ENCODE measurements around the gene PRH1. TPM values are rescaled to one million over a fixed set of nuclear protein-coding genes. Genes with fewer than 3 reads are reported as not detected.

The PRH1 gene
- total RNA-seq, 1 donor from 2014 or later: 13.9 TPM

DNA sequence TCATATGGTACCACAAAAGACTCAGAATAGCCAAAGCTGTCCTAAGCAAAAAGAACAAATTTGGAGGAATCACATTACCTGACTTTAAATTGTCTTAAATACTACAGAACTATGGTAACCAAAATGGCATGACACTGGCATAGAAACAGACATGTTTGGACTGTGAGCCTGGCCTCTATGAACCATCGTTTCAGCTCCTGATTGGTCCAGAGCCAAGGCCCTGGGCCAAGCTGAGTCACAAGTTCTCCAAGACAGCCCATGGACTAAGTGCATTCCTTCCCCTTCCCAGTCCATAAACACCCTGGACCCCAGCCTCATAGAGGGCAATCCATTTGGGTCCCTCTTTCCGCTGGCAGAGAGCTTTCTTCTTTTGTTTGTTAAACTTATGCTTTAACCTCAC lies 22.7 kb downstream of the PRH1 start:
- Histone ChIP-seq H3K36me3 (no peaks in the 10 kb centered on the region), H3K9me3 (peaks cover 19% of the 10 kb centered on the region), H3K4me3 (no peak overlapping the region), H3K27ac (no peak overlapping the region), H3K4me1 (no peaks in the 10 kb centered on the region), H3K27me3 (ENCODE audit: low read depth) (no peaks in the 10 kb centered on the region)
- TF ChIP-seq, protein P1, sequence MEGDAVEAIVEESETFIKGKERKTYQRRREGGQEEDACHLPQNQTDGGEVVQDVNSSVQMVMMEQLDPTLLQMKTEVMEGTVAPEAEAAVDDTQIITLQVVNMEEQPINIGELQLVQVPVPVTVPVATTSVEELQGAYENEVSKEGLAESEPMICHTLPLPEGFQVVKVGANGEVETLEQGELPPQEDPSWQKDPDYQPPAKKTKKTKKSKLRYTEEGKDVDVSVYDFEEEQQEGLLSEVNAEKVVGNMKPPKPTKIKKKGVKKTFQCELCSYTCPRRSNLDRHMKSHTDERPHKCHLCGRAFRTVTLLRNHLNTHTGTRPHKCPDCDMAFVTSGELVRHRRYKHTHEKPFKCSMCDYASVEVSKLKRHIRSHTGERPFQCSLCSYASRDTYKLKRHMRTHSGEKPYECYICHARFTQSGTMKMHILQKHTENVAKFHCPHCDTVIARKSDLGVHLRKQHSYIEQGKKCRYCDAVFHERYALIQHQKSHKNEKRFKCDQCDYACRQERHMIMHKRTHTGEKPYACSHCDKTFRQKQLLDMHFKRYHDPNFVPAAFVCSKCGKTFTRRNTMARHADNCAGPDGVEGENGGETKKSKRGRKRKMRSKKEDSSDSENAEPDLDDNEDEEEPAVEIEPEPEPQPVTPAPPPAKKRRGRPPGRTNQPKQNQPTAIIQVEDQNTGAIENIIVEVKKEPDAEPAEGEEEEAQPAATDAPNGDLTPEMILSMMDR (IDR thresholded peaks at IDR 0.05): no peak
- ATAC-seq (no peak), DNase-seq (no peak)
- intact Hi-C loops (cut with DNase I): no loop called here

DNA sequence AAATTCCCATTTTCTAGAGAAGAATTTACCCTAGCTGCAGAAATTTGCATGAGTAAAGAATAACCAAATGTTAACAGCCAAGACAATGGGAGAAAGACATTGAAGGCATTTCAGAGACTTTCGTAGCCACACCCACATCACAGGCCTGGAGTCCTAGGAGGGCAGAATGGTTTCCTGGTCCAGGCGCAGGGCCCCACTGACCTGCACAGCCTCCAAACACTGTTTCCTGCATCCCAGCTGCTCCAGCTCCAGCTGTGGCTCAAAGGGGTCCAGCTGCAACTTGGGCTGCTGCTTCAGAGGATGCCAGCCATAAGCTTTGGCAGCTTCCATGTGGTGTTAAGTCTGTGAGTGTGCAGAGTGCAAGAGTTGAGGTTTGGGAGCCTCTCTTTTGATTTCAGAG lies 28.2 kb downstream of the PRH1 start:
- no peak for ATAC-seq
- DNase-seq: no peak
- no peak overlapping the region for H3K4me3 ChIP-seq
- H3K27me3 ChIP-seq (ENCODE audit: low read depth): no peaks in the 10 kb centered on the region
- no peak overlapping the region for H3K27ac ChIP-seq
- TF ChIP-seq, protein P1 (IDR thresholded peaks at IDR 0.05): no peak
- no peaks in the 10 kb centered on the region for H3K36me3 ChIP-seq
- no peaks in the 10 kb centered on the region for H3K4me1 ChIP-seq
- H3K9me3 ChIP-seq: peaks cover 11% of the 10 kb centered on the region
- intact Hi-C loops (cut with DNase I): no loop called here

DNA sequence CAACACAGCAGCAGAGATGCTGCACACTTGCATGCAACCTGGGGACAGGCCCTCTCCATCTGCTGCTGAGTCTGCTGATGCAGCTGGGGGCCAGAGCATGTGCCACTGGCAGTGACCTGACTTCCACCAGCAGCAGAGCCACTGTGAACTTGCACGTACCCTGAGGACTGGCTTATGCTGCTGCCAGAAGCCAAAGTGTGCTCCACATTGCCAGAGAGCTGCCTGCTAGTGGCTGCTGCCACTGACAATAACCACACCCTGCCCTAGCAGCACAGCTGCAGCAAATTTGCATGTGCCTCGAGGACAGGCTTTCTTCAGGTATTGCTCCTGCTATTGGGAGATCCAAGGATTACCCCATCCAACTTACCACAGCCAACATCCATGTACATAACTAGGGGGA lies 30.3 kb downstream of the PRH1 start:
- H3K27me3 ChIP-seq (ENCODE audit: low read depth): no peaks in the 10 kb centered on the region

DNA sequence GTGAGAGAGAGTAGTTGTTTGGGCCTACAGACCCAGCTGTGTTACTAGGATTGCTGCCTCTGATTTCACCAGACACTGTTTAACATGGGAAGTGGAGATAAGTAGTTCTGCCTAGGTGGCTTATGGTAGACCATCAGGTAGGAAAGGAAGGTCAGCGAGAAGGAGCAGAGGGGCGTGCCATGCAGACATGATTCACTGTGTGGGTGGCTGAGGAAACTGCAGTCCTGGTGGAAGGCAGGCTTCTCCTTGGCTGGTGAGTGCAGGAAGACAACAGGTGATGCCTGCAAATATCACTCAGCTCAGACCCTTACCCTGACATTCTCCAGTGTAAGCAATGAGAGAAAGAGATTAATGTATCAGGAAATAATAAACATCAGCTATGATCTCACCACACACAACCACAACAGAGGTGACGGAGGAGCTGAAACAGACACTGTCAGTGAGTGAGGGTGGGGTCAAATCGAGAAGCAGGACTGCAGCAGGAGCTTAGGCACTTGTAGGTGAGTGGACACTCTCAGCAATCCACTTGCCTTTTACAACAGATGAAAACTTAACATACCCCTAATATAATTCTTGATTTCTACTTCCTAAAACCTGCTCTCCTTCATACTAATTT lies 32.7 kb downstream of the PRH1 start:
- H3K9me3 ChIP-seq: peaks cover 6% of the 10 kb centered on the region
- H3K4me1 ChIP-seq: no peaks in the 10 kb centered on the region
- no peak overlapping the region for H3K27ac ChIP-seq
- H3K36me3 ChIP-seq: no peaks in the 10 kb centered on the region
- intact Hi-C loops (cut with DNase I): no loop called here
- H3K4me3 ChIP-seq: no peak overlapping the region
- DNase-seq: no peak
- TF ChIP-seq, protein P1 (IDR thresholded peaks at IDR 0.05): no peak
- H3K27me3 ChIP-seq (ENCODE audit: low read depth): no peaks in the 10 kb centered on the region
- no peak for ATAC-seq

More for the DNA sequence above, 30.3 kb downstream of the PRH1 start:
- H3K27ac ChIP-seq: no peak overlapping the region
- TF ChIP-seq, protein P1 (IDR thresholded peaks at IDR 0.05): no peak
- H3K4me1 ChIP-seq: no peaks in the 10 kb centered on the region
- DNase-seq (no peak), ATAC-seq (no peak)
- peaks cover 11% of the 10 kb centered on the region for H3K9me3 ChIP-seq
- no peak overlapping the region for H3K4me3 ChIP-seq
- no peaks in the 10 kb centered on the region for H3K36me3 ChIP-seq
- intact Hi-C loops (cut with DNase I): no loop called here

DNA sequence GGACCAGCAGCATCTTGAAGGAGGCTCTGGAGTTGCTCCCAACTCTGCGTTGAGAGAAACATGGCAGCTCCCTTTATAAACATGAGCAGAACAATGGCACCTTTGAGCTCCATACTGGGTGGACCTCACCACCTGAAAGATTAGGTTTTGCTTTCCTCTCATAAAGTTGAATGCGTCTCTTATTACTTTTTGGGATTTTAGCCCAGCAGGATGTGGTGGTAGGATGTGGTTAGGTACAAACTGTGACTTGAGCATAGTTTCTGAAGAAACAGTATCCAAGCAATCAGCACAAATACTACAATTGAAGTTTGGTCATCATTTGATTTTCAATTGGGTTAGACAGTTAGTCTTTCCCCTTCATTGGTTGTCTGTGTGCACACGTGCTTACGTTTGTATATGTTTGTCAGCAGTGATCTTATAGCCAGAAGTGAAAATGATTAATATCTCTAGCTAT lies 34.6 kb downstream of the PRH1 start, which contains the start of gene PRR4:
Gene PRR4, minus strand, starts transcription at position 51 of the 454 bp plus-strand sequence. Its CDS starts 38 bp downstream, at position 13.
- no peak within 1 kb of the TSS for H3K4me3 ChIP-seq
- intact Hi-C loops (cut with DNase I): no loop called here
- H3K36me3 ChIP-seq: no peaks in the 10 kb centered on the region
- H3K4me1 ChIP-seq: no peaks in the 10 kb centered on the region
- TF ChIP-seq, protein P1 (IDR thresholded peaks at IDR 0.05): no peak
- no peaks in the 10 kb centered on the region for H3K27me3 ChIP-seq (ENCODE audit: low read depth)
- DNase-seq (no peak), ATAC-seq (no peak)
- no peaks in the 10 kb centered on the region for H3K9me3 ChIP-seq
- H3K27ac ChIP-seq: no peak within 1 kb of the TSS
